ENCODE data around the gene TRIM69. TPM values are rescaled to one million over a fixed set of nuclear protein-coding genes. Genes with fewer than 3 reads are reported as not detected.
"Not testable (repeated sequence)": the region's sequence is repeated elsewhere in the genome, so short reads cannot be mapped to it uniquely, and the experiment has no call there.

The TRIM69 gene
- total RNA-seq, 1 donor from 2014 or later: 17.9 TPM

- ATAC-seq: no peak
These were observed 17.0 kb downstream of the TRIM69 start for GRCh38 chr15:44753345-44753744.

GRCh38 chr15:44763187-44763586 is 26.9 kb downstream of the TRIM69 start:
- no peak for ATAC-seq

GRCh38 chr15:44763848-44764247 is 27.5 kb downstream of the TRIM69 start:
- ATAC-seq: no peak

- no peak for ATAC-seq
These were observed 28.7 kb downstream of the TRIM69 start for GRCh38 chr15:44765036-44765435.

GRCh38 chr15:44769521-44769920 is 33.2 kb downstream of the TRIM69 start:
- no peak for ATAC-seq

GRCh38 chr15:44770715-44771114 is 34.4 kb downstream of the TRIM69 start:
- ATAC-seq: not testable (repeated sequence)

GRCh38 chr15:44775953-44776352 is 39.6 kb downstream of the TRIM69 start:
- ATAC-seq: peak; percentile 26

- no peak for ATAC-seq
These were observed 43.4 kb downstream of the TRIM69 start for GRCh38 chr15:44779761-44780160.

- ATAC-seq: no peak
These were observed 44.3 kb downstream of the TRIM69 start for GRCh38 chr15:44780608-44781007.

GRCh38 chr15:44781128-44781810 is 44.9 kb downstream of the TRIM69 start:
- ATAC-seq: no peak

GRCh38 chr15:44782516-44782915 is 46.2 kb downstream of the TRIM69 start:
- no peak for ATAC-seq

- ATAC-seq: not testable (repeated sequence)
These were observed 48.6 kb downstream of the TRIM69 start for GRCh38 chr15:44784918-44785274.

GRCh38 chr15:44788748-44789147 is 52.4 kb downstream of the TRIM69 start:
- ATAC-seq: no peak

GRCh38 chr15:44790215-44790614 is 53.9 kb downstream of the TRIM69 start:
- no peak for ATAC-seq

GRCh38 chr15:44790656-44791055 is 54.3 kb downstream of the TRIM69 start:
- no peak for ATAC-seq

- no peak for ATAC-seq
These were observed 56.4 kb downstream of the TRIM69 start for GRCh38 chr15:44792715-44793114.

- ATAC-seq: no peak
These were observed 57.7 kb downstream of the TRIM69 start for GRCh38 chr15:44794072-44794471.

- no peak for ATAC-seq
These were observed 60.2 kb downstream of the TRIM69 start for GRCh38 chr15:44796508-44796907.

- ATAC-seq: peak; percentile 20
These were observed 62.5 kb downstream of the TRIM69 start for GRCh38 chr15:44798826-44799225.

GRCh38 chr15:44801364-44801763 is 65.0 kb downstream of the TRIM69 start:
- ATAC-seq: no peak

- ATAC-seq: no peak
These were observed 65.5 kb downstream of the TRIM69 start for GRCh38 chr15:44801797-44802196.

- no peak for ATAC-seq
These were observed 66.0 kb downstream of the TRIM69 start for GRCh38 chr15:44802336-44802735.

- ATAC-seq: no peak
These were observed 68.1 kb downstream of the TRIM69 start for GRCh38 chr15:44804298-44805046.

- ATAC-seq: no peak
These were observed 72.2 kb downstream of the TRIM69 start for GRCh38 chr15:44808557-44808956.

Measured in esophagus mucosa (tissue), 1 donor.